ENCODE data around the gene GMIP.
A peak's percentile ranks its signal among the peaks of the same experiment; 100 is the strongest.
"Not testable (repeated sequence)": the region's sequence is repeated elsewhere in the genome, so short reads cannot be mapped to it uniquely, and the experiment has no call there.

The GMIP gene

GRCh38 chr19:19635313-19635702 lies 8.1 kb downstream of the GMIP start:
- DNase-seq, result no peak

DNA sequence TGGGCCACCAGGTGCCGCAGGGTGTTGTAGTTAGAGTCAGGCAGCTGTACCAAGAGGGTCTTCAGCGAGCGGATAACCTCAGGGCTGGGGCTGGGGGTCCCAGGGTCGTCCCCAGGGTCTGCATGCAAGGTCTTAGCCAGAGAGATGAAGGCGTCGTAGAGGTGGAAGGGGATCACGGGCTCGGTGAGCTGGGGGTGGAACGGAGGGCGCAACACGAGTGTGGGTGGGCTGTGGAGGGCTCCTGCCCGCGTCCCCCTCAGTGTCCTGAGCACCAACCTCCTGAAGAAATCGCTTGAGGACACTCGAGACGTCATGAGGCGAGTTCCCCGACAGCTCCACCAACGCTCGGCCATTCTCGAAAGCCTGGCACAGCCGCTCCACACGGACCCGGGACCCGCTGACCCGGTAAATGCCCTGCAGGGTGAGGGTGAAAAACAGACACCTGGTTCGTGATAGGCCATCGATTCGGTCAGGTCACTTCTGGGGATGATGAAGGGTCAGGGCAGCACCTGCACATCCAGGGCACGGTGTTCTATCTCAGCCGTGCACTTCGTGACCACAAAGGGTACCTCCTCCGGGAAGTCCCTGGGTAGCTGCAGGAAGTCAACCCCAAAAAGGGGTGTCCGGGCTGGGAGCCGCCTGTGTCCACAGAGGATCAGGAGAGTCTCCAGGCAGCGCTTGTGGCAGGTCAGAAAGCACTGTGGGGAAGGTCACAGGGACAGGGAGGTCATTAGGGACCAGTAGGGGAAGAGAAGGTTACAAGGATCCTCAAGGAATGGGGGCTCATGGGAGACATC lies 8.7 kb downstream of the GMIP start:
- DNase-seq, result no peak

GRCh38 chr19:19633711-19634515 lies 9.5 kb downstream of the GMIP start:
- no peak for DNase-seq

- no peak for DNase-seq
Observed at GRCh38 chr19:19632661-19633060, 10.8 kb downstream of the GMIP start.

DNA sequence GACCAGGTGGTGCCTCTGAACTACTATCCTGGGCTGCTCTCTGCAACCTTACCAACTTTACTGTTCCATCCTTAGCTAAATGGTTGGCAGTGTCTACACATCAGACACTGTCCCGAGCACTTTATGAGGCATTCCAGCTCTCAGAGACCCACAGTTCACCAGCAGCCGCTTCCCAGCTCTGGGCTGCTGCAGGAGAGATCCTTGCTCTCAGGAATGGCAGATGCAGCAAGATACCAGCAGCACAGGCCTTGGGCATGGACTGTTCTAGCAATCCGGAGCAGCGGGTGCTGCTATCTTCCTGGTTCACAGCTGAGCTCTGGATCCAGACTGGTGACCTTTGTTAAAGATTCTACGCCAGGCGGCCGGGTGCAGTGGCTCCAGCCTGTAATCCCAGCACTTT lies 12.1 kb downstream of the GMIP start:
- no peak for DNase-seq

GRCh38 chr19:19630426-19630825 lies 13.0 kb downstream of the GMIP start:
- no peak for DNase-seq

DNA sequence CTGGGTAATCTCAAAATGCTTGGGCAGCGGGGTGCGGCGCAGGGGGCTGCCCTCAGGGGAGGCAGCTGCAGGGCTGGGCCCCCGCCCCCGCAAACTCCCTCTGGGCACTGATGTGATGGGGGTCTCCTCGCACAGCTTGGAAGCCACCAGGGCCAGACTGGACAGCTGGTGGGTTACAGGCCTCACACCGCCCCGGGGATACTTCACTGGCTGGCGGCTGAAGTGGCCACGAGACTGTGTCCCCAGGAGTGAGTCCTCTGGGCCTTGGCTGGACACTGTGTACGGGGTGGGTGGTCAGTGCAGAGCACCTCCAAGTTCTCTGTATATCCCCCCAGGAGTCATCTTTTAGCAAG lies 13.4 kb downstream of the GMIP start:
- DNase-seq, result no peak

DNA sequence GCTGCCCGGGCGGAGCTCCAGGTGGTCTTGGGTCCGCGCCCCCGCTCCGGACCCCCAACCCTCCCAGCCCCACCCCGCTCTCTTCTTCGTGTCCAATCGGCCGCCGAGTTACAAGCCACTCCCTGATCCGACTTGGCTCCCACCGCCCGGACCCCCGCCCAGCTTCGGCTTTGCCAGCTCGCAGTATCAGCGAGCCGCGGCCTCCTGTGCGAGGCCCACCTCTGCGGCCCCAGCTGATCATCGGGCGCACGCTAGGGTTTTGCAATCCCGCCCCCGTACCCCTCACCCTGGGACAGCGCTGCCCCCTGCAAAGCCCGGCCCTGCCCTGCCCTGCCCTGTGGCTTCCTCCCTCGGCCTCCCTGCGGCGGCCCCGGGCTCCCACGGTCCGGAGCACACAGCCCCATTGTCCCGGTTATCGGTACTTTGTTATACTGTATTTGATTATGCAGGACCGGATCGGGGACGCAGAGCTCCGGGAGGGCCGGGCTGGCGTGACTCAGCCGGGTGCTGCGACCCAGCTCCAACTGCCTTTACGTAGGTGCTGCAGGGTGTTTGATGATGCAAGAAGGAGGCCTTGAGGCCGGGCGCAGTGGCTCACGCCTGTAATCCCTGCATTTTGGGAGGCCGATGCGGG lies 14.8 kb downstream of the GMIP start:
- DNase-seq, result peak; percentile 26

GRCh38 chr19:19627621-19628500 lies 15.6 kb downstream of the GMIP start, which contains the start of gene LPAR2:
LPAR2 (minus strand) TSS chr19:19628220; CDS start chr19:19627275, 945 bp downstream.
- peak; percentile 35 for DNase-seq

- DNase-seq, result no peak
Observed at GRCh38 chr19:19626516-19627472, 16.7 kb downstream of the GMIP start.

GRCh38 chr19:19624032-19624570 lies 19.4 kb downstream of the GMIP start:
- no peak for DNase-seq

DNA sequence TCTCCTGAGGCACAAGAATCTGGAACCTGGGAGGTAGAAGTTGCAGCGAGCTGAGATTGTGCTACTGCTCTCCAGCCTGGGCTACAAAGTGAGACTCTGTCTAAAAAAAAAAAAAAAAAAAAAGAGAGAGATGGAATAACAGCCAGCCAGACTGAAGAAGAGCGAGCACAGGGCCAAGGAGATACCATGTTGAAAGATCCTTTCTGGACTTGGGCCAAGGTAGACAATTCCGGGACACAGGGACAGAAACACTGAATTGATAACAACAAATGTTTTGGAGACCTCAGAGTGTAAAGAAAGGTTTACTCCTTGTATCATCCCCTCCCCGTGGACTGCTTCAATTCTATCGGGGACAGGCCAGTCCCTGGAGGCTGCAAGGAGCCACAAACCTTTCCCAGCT lies 20.1 kb downstream of the GMIP start:
- DNase-seq, result no peak

- DNase-seq, result no peak
Observed at GRCh38 chr19:19619849-19620210, 23.6 kb downstream of the GMIP start.

DNA sequence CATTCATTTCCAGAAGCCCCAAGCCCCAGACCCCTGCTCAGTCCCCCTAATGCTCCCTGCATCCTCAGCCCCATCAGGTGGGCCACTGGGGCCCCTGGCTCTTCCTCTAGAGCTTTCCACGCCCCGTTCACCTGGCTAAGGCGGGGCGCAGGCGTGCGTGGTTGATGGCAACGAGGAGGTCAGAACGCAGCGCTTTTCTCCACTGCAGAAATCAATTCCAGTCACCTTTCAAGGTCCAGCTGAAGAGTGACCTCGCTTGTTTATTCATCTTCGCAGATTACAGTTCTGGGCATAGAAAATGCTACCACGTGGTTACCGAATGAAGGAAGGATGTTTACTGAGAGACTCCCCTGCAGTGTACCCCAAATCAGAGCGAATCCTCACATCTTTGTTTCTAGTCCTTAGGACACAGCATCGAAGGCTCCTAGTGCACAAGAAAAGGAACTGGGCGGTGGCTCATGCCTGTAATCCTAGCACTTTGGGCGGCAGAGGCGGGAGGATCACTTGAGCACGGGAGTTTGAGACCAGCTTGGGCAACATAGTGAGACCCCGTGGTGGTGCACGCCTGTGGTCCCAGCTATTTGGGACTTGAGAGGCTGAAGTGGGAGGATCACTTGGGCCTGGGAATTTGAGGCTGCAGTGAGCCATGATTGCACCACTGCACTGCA lies 24.1 kb downstream of the GMIP start:
- no peak for DNase-seq

DNA sequence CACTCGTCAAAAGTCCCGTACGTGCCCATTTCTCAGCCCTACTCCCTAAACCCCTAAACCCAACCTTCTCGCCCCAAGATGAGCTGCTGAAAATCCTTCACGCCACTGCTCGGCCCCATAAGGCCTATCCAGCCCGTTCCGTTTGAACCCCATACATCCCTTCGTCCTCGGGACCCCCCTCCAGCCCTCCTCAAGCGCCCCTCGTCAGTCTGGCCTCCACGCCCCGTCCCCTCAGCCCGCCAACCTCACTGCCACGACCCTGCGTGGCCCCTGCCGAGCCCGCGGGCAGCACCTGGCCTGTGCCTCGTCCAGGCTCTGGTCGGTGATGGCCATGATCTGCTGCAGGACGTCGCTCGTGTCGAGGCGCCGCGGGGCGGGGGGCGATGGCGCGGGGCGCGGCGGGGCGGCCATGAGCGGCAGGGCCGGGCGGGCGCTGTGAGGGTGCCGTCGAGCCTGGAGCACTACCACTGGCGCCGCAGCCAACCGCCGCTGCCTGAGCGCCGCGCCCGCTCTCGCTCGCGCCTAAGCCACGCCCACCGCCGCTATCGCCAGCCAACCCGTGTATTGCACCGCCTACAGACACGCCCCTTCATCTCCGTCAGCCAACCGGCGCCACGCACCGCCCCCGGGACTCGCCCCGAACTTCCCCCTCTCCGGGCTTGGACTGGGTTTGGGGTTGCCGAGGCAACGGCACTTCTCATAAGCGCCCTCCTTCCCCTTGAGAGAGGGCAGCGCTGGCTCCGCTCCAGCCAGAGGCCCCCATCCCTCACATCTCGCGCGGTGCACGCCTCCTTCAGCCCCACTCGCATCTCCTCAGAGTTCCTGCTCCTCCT lies 25.0 kb downstream of the GMIP start, which contains the start of gene PBX4:
TSS of gene PBX4 (minus strand) at position 469 of the 833 bp plus-strand sequence. CDS start at position 411, 58 bp downstream.
- DNase-seq, result peak; percentile 96

- no peak for DNase-seq
Observed at GRCh38 chr19:19615086-19615485, 28.4 kb downstream of the GMIP start.

- DNase-seq, result no peak
Observed at GRCh38 chr19:19613506-19613905, 30.0 kb downstream of the GMIP start.

GRCh38 chr19:19610376-19611202 lies 32.9 kb downstream of the GMIP start:
- no peak for DNase-seq

DNA sequence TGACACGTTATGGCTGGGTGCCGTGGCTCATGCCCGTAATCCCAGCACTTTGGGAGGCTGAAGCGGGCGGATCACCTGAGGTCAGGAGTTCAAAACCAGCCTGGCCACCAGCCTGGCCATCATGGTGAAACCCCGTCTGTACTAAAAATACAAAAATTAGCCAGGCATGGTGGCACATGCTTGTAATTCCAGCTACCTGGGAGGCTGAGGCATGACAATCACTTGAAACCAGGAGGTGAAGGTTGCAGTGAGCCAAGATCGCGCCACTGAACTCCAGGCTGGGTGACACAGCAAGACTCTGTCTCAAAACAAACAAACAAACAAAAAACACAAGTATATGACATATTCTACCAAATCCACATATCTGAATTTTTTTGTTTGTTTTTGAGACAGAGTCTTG lies 36.8 kb downstream of the GMIP start:
- DNase-seq, result not testable (repeated sequence)

Data from hematopoietic multipotent progenitor cell treated with erythropoietin and hydrocortisone succinate and interleukin-3 and kit ligand, for 6 days (in vitro differentiated cells).